PC-3 (cell line): ENCODE data around the gene ANAPC15. TPM values are rescaled to one million over a fixed set of nuclear protein-coding genes. Genes with fewer than 3 reads are reported as not detected.
A peak's percentile ranks its signal among the peaks of the same experiment; 100 is the strongest.

ENCODE experiments used
- ATAC-seq: fragments of 200-7000 bp; cut with Tn5 transposase; 2 replicates; pipeline ENCODE4 v1.9.1; 2020; ENCODE audit warnings: mild to moderate bottlenecking, moderate library complexity
- BruUV-seq: library from RNA; stranded (reverse); fragments of 400-500 nt; replicated peaks from 2 replicates; lab custom pipeline; 2021; lab: Mats Ljungman, UMichigan
- CTCF ChIA-PET: fragments of 300-600 bp; sonication (Branson Sonifier 250); formaldehyde crosslinking; loops from one replicate; lab custom pipeline; 2022; ENCODE audit warnings: antibody characterized with exemption; lab: Charles Lee
- POLR2A ChIA-PET: fragments of 300-600 bp; sonication (Branson Sonifier 250); formaldehyde crosslinking; loops from one replicate; lab custom pipeline; 2022; ENCODE audit warnings: antibody characterized with exemption; ENCODE audit not compliant: unreplicated experiment; lab: Charles Lee
- DNase-seq: peaks from one replicate; pipeline ENCODE4 v3.0.0-alpha.2; 2015
- H2AFZ ChIP-seq: fragments of 300-600 bp; sonication (generic); 2 replicates; pipeline ENCODE4 v1.6.0; 2016; ENCODE audit warnings: antibody characterized with exemption, low read length
- H3F3A ChIP-seq: fragments of 300-600 bp; sonication (generic); one replicate; pipeline ENCODE4 v1.6.0; 2017; ENCODE audit warnings: antibody characterized with exemption, low read length, control low read depth, mild to moderate bottlenecking; ENCODE audit not compliant: unreplicated experiment
- H3K27ac ChIP-seq: fragments of 300-600 bp; sonication (generic); 2 replicates; pipeline ENCODE4 v1.5.1; 2016; ENCODE audit warnings: mild to moderate bottlenecking, low read length
- H3K27me3 ChIP-seq: fragments of 300-600 bp; sonication (generic); 2 replicates; pipeline ENCODE4 v1.6.1; 2016; ENCODE audit warnings: low read length, mixed read lengths
- H3K36me3 ChIP-seq: fragments of 300-600 bp; sonication (generic); 2 replicates; pipeline ENCODE4 v1.6.1; 2016; ENCODE audit warnings: low read depth, mixed run types, low read length, mixed read lengths
- H3K4me1 ChIP-seq: fragments of 300-600 bp; sonication (generic); 2 replicates; pipeline ENCODE4 v1.5.1; 2016; ENCODE audit warnings: low read length; ENCODE audit not compliant: insufficient read depth
- H3K4me2 ChIP-seq: fragments of 300-600 bp; sonication (generic); 2 replicates; pipeline ENCODE4 v1.6.0; 2016; ENCODE audit warnings: low read length
- H3K4me3 ChIP-seq: fragments of 300-600 bp; sonication (generic); 2 replicates; pipeline ENCODE4 v1.5.1; 2016; ENCODE audit warnings: mild to moderate bottlenecking, low read length, mixed read lengths
- H3K79me2 ChIP-seq: fragments of 300-600 bp; sonication (generic); 2 replicates; pipeline ENCODE4 v1.6.1; 2017; ENCODE audit warnings: low read length, mixed read lengths
- H3K9ac ChIP-seq: fragments of 300-600 bp; sonication (generic); 2 replicates; pipeline ENCODE4 v1.6.0; 2016; ENCODE audit warnings: mild to moderate bottlenecking, low read length
- H3K9me2 ChIP-seq: fragments of 300-600 bp; sonication (generic); replicated peaks from 2 replicates; pipeline ENCODE4 v1.6.1; 2016; ENCODE audit warnings: mixed run types, low read length, mixed read lengths
- H3K9me3 ChIP-seq: fragments of 300-600 bp; sonication (generic); 2 replicates; pipeline ENCODE4 v1.6.1; 2016; ENCODE audit warnings: low read length, mixed read lengths
- H4K20me1 ChIP-seq: fragments of 300-600 bp; sonication (generic); 2 replicates; pipeline ENCODE4 v1.6.1; 2016; ENCODE audit warnings: low read length, mixed read lengths
- EZH2 ChIP-seq: fragments of 300-600 bp; sonication (generic); IDR thresholded peaks from one replicate; pipeline ENCODE4 v1.6.1; 2017; ENCODE audit warnings: antibody characterized with exemption, mild to moderate bottlenecking, low read length; ENCODE audit not compliant: unreplicated experiment
- EZH2phosphoT487 ChIP-seq: fragments of 300-600 bp; sonication (generic); IDR thresholded peaks from 2 replicates; pipeline ENCODE4 v1.6.1; 2018; ENCODE audit warnings: mild to moderate bottlenecking, antibody characterized with exemption, low read length, borderline replicate concordance
- intact Hi-C: fragments of 100-400 bp; cut with micrococcal nuclease; formaldehyde crosslinking; loops from 2 replicates; pipeline ENCODE4 v1.9.0; 2023
- total RNA-seq: library from RNA; depleted of rRNA; stranded (reverse); fragments of >200 nt; gene quantifications from 2 replicates; pipeline ENCODE4 v1.2.3, GENCODE V29; 2014
- TF ChIP-seq, protein P1 (sequence below): fragments of 300-600 bp; sonication (generic); conservative IDR thresholded peaks from 2 replicates; pipeline ENCODE4 v1.5.1; 2017; ENCODE audit warnings: antibody characterized with exemption, low read depth, mild to moderate bottlenecking, low read length

ANAPC15 gene
- total RNA-seq, 1 experiment from 2014 or later = 65.4 TPM

DNA sequence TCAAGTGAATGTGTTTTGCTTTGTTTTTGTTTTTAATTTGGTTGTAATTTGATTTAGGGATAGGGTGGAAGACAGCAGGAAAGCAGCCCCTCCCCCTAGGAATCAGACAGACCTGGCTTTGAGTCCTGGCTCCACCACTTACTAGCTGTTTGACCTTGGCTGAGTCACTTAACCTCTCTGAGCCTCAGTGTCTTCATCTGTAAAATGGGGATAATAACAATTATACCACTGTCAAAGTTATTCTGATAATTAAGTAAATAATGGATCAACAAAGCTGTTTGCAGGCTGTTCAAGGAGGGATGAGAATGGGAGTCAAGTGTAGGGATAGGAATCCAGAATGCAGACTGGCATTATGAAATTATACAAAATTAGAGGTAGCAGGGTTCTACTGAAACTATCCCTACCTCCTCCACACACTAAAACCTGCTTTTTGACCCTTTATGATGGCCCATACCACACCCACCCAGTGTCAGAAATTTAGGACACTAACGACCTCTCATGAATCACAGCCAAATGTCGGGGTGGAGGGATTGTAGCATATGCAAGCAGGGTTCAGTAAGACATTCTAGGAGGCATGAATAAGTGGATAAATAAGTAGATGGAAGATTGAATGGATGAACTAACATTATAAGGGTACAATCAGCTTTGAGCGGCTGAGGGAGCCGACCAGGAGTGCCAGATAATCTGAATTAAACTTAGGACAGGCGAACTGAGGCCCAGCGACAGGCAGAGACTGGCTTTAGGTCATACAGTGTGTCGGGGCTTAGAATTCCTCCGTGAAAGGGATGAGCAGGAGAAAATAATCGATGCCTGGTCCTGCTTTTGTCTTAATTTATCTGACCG is 974 bp downstream of the ANAPC15 start:
- peak overlapping the region; percentile 72 for H3K4me2 ChIP-seq
- ChIA-PET POLR2A (interaction anchor here (0.6 kb wide), 3 partner anchors 87 to 1059 kb away, joined by 3 to 30 read pairs (median 3); no protein-coding TSS in a partner anchor), CTCF (interaction anchor here (0.6 kb wide), 1 partner anchor 322 kb away, joined by 3 read pairs; no protein-coding TSS in a partner anchor)
- ATAC-seq (no peak), DNase-seq (no peak)
- peak overlapping the region; percentile 69 for H3K4me3 ChIP-seq
- H3K79me2 ChIP-seq = no peaks in the 10 kb centered on the region
- H3K9me2 ChIP-seq = no peaks in the 10 kb centered on the region
- peaks cover 17% of the 10 kb centered on the region for H3K4me1 ChIP-seq
- H2AFZ ChIP-seq = peak overlapping the region; percentile 38
- TF ChIP-seq, protein P1, sequence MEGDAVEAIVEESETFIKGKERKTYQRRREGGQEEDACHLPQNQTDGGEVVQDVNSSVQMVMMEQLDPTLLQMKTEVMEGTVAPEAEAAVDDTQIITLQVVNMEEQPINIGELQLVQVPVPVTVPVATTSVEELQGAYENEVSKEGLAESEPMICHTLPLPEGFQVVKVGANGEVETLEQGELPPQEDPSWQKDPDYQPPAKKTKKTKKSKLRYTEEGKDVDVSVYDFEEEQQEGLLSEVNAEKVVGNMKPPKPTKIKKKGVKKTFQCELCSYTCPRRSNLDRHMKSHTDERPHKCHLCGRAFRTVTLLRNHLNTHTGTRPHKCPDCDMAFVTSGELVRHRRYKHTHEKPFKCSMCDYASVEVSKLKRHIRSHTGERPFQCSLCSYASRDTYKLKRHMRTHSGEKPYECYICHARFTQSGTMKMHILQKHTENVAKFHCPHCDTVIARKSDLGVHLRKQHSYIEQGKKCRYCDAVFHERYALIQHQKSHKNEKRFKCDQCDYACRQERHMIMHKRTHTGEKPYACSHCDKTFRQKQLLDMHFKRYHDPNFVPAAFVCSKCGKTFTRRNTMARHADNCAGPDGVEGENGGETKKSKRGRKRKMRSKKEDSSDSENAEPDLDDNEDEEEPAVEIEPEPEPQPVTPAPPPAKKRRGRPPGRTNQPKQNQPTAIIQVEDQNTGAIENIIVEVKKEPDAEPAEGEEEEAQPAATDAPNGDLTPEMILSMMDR = no peak
- TF ChIP-seq EZH2phosphoT487 (no peak), EZH2 (no peak)
- TSS peak; percentile 94 for BruUV-seq
- H3K36me3 ChIP-seq = no peaks in the 10 kb centered on the region; the same call in 1 of the 2 replicates
- no peaks in the 10 kb centered on the region for H3K27me3 ChIP-seq
- no peaks in the 10 kb centered on the region for H3K9me3 ChIP-seq
- peak overlapping the region; percentile 93 for H3K9ac ChIP-seq
- no peaks in the 10 kb centered on the region for H3F3A ChIP-seq
- H4K20me1 ChIP-seq = no peaks in the 10 kb centered on the region
- peak overlapping the region; percentile 88 for H3K27ac ChIP-seq
- intact Hi-C loops = loop anchor here (1.0 to 2.0 kb wide), 4 partner anchors 8 to 111 kb away; partner anchors contain the start of genes LAMTOR1, LRRC51 and NUMA1

DNA sequence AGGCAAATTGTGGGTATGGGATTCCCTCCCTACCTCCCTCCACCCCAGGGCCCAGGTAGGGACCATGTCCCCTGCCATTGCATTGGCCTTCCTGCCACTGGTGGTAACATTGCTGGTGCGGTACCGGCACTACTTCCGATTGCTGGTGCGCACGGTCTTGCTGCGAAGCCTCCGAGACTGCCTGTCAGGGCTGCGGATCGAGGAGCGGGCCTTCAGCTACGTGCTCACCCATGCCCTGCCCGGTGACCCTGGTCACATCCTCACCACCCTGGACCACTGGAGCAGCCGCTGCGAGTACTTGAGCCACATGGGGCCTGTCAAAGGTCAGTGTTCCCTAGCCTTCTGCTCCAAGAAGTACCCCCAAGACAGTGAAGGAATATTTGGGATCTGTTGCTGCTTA is 6.6 kb downstream of the ANAPC15 start, which contains the start of gene TOMT:
Gene TOMT, plus strand, starts transcription at position 37 of the 400 bp plus-strand sequence. Its CDS starts 28 bp downstream, at position 65.
- Histone ChIP-seq H3K9me2 (no peaks in the 10 kb centered on the region), H3K36me3 (no peaks in the 10 kb centered on the region; the same call in 1 of the 2 replicates), H3K4me3 (no peak within 1 kb of the TSS), H3K79me2 (peaks cover 22% of the 10 kb centered on the region), H3K4me2 (no peak within 1 kb of the TSS), H3K4me1 (peaks cover 18% of the 10 kb centered on the region), H3F3A (no peaks in the 10 kb centered on the region), H3K27me3 (no peaks in the 10 kb centered on the region), H4K20me1 (no peaks in the 10 kb centered on the region), H2AFZ (no peak within 1 kb of the TSS), H3K27ac (no peak within 1 kb of the TSS), H3K9ac (no peak within 1 kb of the TSS), H3K9me3 (no peaks in the 10 kb centered on the region)
- CTCF ChIA-PET = interaction anchor here (0.7 kb wide), 1 partner anchor 1279 kb away, joined by 3 read pairs; no protein-coding TSS in a partner anchor
- TF ChIP-seq EZH2 (no peak), EZH2phosphoT487 (no peak)
- TF ChIP-seq, protein P1 = no peak
- no TSS peak for BruUV-seq
- POLR2A ChIA-PET = no interaction called here
- DNase-seq = no peak
- ATAC-seq = no peak
- intact Hi-C loops = no loop called here
